Superior temporal gyrus (tissue), 1 donor: Measurements from ENCODE around the gene WIPF1.
"Not testable (repeated sequence)": the region's sequence is repeated elsewhere in the genome, so short reads cannot be mapped to it uniquely, and the experiment has no call there.

ENCODE experiments used
- DNase-seq: peaks from one replicate; pipeline ENCODE4 v3.0.0-alpha.2; 2016; ENCODE audit errors: extremely low spot score

Gene WIPF1

DNA sequence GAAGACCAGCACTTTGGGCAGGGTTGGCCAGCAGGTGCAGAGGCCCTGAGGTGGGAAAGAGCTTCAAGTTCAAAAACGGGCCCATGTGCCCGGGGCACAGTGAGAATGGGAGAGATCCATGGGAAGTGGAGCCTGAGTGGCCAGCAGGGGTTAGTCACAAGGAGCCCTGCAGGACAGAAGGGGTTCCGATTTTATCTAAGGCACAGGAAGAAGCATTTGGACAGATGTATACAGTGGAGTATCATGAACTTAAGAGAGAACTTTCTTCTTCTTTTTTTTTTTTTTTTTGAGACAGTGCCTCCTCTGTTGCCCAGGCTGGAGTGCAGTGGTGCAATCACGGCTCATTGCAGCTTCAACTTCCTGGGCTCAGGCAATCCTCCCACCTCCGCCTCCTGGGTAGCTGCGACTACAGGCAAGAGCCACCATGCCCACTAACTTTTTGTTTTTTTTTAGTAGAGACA, 24.0 kb downstream of the WIPF1 start:
- no peak for DNase-seq

DNA sequence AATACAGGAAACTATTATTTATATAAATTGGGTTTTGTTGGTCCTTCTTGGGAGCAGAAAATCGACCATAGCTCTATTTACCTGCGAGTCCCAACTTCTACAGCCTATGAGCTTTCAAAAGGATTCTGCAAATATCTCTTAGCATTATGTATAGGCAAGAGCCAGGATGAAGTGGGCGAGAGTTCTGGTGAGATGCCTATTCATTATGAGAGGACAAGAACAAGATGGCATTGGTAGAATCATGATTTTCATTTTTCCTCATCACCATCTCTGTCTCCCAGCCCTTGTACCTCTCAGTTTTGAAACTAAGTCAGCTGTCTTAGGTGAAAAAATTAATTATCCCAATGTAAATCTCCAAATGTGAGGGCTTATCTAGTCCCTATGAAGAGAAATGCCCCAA, 25.0 kb downstream of the WIPF1 start:
- DNase-seq = no peak

DNA sequence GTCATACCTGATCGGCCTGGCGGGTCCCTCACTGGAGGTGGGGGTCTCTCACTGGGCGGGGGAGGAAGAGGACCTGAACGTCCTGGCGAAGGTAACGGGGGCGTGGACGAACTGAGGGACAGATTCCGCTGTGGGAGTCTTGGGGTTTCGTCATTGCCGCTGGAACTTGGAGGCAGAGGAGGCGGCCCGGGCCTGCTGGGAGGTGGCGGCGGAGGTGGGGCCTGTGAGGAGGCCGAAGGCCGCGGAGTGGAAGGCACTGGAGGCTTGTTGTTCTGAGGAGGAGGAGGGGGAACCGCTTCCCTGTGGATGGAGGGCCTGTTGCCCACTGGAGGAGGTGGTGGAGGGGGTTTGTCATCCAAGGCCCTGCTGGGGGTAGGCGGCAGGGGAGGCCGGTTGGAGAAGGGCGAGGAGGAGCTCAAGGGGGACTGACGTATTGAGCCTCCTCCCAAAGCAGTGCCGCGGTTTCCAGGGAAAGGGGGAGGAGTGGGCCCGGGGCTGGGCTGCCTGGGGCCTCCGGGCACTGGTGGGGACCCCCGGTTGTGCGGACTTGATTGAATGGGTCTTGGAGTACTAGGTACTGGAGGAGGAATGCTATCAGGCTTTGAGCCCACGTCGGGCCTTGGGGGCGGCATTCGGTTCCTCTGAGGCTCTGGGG, 25.8 kb downstream of the WIPF1 start:
- DNase-seq = no peak

DNA sequence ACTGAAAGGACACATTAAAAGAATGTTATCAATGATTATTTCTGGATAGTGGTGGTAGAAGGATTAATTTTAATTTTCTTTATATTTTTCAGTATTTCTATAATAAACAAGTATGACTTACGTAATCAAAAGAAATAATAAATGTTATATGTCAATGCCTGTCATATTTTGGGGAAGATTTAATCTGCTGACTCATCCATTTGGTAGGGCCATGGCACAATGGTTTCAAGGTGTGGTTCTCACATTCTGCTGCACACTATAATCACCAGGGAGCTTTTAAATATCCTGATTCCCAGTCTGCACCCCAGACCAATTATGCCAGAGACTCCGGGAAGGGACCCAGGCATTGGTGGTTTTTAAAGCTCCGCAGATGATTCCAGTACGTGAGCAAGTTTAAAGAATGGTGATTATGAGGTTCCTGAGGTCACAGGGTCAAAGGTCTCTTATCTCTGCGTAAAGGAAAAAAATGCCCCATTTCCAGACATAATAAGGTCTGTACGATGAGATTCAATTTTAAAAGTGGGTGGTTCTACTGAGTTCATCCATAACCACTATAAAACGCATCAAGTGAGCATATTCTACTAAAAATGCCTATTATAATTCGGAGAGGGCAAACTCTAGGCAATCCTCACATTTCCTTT, 27.2 kb downstream of the WIPF1 start:
- no peak for DNase-seq

DNA sequence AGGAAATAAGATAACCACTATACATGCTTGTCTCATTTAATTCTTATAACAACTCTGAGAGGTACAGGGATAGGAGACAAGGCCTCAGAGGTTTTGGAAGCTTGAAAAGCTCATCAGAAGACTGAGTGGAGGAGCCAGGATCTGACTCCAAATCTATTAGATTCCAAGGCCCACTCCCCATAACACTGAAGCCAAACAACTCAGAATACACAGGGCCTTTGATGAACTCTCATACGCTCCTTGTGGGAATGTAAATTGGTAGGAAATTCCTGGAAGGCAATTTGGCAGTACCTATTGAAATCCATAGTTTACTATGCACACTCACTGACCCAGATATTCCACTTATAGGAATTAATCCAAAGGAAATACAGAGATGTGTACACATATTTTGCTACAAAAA, 27.9 kb downstream of the WIPF1 start:
- DNase-seq = no peak

DNA sequence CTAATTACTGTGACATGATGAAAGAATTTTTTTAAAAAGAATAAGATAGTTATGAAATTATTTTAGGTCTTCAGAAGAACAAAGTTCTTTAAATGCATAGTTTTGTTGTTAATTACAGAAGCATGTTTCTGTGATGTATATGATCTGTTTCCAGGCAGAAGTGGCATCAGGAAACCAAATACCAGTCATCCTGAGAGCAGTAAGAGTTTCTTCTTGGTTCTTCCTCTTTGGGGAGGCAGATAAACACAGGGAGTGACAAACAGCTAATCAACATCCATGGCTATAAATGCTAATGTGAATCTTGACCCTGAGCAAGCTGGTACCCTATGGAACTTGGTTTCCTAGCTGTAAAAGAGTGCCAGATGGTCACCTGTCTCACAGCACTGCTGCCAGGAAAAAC, 29.2 kb downstream of the WIPF1 start:
- no peak for DNase-seq

DNA sequence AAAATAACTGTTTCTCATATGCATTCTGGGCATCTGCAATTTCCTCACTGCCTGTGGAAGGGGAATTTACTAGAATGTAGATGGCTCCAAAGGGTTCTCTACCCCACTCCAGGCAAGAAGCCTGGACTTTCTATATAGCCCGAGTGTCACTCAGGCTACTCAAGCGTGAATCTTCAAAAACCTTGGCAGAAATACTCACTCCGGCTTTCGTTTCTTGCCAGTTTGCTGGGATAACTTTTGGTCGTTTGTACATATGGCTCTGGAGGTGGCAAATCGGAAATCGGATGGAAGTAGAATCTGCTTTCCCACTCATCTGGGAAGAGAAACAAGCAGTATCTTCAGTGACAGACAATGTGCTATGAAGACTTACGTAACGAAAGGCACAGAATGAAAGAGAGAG, 30.7 kb downstream of the WIPF1 start:
- no peak for DNase-seq

DNA sequence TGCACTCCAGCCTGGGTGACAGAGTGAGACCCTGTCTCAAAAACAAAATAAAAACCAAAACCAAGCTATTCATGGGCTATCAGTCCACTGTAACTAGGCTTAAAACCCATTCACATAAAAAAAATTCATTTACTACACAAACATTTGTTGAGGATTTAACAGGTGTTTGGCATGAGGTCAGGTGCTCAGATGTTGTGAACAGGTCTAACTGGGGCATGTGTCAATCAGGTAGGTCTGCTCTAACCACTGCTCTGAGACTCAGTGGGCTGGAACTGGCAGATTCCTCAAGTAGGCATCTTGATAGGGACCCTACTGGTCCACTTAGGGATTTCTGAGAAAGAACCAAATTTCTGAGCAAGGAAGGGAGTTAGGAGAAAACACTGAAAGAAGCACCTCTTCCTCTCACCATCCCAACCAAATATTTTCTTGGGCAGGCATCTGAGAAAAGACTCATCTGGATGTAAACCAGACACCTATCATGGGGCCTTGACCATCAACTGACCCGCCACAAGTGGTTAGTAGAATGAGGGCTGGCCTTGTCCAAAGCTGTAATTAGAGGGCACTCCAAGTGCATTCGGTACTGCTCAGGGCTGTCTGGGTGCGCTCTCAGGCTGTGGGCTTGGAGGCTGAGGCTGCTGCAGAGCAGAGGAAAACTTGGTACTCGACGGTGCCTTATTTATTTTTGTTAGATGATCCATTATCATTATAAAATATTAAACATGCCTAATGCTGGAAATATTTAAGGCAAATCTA, 33.9 kb downstream of the WIPF1 start:
- no peak for DNase-seq

DNA sequence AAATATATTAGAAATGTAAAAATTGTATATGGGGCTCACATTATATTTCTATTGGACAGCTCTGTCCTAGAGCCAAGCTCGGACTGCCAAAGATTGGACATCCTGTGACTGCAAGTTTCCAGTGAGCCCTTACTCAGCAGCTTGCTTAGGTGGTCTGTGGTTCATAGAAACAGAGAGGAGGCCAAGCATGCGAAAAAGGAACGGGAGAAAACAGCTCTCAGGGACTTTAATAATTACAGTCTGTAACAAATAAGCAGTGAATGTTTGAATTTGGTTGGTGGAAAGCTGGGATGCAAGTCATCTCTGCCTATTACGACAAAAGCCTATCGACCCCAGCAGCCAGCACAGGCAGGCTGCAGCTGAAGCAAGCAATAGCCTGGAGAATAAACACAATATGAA, 35.6 kb downstream of the WIPF1 start:
- DNase-seq = no peak

DNA sequence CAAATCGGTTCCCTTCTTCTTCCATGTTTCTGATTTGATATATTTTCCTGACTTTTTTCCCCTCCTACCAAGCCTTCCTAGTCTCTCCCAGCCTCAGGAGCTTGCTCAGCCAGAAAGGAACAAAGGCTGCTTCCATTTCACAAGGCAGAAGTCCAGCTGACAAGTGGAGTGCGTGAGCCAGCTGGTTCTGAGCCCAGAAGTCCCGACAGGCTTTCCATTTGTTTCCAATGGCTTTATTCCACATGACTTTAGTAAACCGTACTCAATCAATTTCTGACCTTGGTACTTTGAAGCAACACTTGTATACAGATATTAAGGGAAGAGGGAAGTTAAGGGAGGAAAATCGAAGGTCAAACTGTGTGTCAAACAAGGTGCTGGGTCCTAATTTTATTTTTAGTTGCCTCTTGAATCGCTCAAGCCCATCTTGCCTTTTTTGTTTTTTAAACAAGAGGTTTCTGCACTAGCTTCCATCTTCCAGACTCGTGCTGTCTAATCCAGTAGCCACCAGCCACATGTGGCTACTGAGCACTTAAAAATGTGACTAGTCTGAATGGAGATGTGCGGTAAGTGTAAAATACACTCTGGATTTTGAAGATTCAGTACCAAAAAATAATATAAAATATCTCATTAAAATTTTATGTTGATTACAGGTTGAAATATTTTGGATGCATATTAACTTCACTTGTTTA, 36.2 kb downstream of the WIPF1 start:
- peak; percentile 97 for DNase-seq

DNA sequence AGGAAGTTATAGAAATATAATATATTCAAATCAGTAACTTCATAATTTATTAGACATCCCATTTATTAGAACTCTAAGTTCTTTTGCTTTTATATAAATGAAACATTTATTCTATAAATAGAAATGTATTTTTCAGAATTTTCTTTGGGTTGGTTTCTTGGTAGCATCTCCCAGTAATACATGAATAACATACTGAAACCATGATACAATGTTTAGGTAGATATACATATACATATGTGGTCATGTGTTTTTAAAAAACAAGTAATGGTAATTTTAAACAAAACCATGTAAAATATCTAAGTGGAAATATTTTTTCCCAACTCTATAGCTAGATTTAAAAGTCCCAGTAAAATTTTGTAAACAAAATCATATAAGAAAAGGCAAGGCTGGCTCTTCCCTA, 36.9 kb downstream of the WIPF1 start:
- no peak for DNase-seq

DNA sequence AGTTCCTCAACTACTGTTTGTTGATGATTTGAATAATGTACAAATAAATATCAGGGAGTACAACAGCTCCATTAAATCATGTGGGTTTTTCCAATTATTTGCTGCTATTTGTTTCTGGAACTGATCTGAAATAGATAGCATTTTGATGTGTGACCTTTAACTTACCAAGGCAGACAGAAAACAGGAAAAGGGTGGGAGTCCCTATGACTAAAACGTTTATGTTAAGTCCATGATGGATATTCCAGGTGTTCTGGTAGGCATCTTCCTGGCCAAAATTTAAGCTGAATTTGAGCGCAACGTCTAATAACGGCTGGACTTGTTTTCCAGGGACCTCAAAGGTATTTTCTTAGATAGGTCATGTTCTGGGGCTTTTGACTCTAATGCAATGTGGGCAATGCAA, 41.6 kb downstream of the WIPF1 start:
- no peak for DNase-seq

DNA sequence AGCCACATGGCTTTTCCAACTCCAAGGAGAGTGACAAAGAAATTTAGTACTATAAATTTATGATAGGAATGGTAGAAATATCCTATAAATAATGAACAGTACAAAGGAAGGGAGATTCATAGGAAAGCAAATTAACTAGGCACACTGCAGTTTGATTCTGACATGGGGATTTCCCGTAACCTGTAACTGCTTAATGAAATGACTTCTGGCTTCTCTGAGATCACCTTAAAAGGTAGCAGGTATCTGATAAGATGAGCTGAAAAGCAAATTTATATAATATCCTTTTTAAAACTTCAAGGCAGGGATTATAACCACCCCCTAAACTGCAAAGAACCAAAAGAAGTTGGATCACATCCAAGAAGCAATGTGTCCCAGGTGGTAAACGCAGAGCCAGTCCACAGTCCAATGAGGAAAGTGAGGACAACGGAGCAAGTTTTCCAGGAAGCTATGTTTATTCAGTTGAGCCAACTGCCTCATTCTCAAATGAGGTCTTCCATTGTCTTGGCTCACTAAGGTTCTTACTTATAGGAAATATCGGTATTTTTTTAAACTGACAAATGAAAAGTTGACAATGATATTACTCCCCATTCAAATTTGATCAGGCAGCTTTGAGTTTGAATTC, 43.0 kb downstream of the WIPF1 start:
- DNase-seq = no peak

DNA sequence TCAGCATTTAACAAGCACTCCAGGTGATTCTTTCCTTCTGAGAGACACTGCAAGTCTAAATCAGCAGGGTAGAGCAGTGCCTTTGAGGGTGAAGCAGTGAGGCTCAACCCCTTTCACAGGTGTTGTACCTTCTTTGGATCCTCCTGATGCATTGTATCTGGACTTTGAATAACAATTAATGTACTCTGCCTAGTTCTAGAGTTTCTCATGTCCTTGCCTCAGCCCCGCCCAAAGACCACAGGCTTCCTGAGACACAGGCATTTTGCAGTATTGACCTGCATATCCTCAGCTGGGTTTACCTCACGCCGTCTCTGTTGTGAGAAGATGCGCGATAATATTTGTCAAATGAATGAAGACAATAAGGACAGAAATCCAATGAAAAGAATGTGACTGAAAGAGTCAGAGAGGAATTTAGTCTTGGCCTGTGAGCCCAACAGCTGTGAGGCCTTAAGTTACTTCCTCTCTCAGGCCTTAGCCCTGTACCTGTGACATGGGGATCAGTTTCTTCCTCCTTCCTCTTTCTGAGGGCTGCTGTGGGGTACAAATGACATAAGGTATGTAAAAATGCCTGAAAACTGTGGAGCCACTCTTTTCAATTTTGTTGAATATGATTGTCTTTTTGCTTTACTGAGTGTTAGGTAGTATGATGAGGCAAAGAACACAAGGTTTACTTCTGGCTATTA, 43.7 kb downstream of the WIPF1 start:
- DNase-seq = no peak

DNA sequence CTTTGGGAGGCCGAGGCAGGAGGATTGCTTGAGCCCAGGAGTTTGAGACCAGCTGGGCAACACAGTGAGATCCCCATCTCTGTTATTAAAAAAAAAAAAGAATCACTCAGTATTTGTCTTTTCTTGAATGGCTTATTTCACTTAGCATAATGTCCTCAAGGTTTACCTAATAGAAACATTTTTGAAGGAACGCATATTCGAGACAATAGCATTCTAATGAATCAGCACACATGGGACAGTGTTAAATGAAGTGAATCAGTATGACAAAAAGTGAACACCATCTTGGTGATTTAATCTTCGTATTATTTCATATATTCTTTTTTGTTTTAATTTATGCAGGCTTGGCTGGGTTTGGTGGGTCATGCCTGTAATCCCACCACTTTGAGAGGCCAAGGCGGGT, 44.7 kb downstream of the WIPF1 start:
- no peak for DNase-seq

DNA sequence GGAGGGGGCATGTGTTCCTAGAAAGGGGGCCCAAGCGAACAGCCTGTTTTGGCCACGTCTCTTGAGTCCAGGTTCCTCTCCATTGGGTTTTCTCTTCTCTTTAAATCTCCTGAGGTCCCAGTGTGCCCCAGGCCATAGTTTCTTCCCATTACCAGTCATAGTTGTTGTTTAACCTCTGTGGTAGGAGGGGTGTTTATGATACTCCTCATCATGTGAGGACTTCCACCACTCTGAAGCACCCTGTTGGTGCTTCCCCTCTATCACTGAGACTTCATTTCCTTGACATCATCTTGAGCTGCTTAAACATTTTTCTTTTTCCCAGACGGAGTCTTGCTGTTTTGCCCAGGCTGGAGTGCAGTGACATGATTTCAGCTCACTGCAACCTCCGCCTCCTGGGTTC, 45.9 kb downstream of the WIPF1 start:
- DNase-seq = no peak

DNA sequence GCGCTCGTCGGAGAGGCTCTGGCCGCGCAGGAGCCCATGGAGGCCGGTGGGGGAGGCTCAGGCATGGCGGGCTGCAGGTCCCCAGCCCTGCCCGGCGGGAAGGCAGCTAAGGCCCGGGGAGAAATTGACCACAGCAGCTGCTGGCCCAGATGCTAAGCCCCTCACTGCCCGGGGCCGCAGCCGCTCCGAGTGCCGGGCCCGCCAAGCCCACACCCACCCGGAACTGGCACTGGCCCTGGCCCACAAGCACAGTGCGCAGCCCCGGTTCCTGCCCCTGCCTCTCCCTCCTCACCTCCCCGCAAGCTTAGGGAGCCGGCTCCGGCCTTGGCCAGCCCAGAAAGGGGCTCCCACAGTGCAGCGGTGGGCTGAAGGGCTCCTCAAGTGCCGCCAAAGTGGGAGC, 49.0 kb downstream of the WIPF1 start:
- DNase-seq = not testable (repeated sequence)

DNA sequence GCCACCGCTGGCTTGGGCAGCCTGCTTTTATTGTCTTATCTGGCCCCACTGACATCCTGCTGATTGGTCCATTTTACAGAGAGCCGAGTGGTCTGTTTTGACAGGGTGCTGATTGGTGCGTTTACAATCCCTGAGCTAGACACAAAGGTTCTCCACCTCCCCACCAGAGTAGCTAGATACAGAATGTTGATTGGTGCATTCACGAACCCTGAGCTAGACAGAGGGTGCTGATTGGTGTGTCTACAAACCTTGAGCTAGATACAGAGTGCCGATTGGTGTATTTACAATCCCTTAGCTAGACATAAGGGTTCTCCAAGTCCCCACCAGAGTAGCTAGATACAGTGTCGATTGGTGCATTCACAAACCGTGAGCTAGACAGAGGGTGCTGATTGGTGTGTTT, 49.6 kb downstream of the WIPF1 start:
- DNase-seq = not testable (repeated sequence)

DNA sequence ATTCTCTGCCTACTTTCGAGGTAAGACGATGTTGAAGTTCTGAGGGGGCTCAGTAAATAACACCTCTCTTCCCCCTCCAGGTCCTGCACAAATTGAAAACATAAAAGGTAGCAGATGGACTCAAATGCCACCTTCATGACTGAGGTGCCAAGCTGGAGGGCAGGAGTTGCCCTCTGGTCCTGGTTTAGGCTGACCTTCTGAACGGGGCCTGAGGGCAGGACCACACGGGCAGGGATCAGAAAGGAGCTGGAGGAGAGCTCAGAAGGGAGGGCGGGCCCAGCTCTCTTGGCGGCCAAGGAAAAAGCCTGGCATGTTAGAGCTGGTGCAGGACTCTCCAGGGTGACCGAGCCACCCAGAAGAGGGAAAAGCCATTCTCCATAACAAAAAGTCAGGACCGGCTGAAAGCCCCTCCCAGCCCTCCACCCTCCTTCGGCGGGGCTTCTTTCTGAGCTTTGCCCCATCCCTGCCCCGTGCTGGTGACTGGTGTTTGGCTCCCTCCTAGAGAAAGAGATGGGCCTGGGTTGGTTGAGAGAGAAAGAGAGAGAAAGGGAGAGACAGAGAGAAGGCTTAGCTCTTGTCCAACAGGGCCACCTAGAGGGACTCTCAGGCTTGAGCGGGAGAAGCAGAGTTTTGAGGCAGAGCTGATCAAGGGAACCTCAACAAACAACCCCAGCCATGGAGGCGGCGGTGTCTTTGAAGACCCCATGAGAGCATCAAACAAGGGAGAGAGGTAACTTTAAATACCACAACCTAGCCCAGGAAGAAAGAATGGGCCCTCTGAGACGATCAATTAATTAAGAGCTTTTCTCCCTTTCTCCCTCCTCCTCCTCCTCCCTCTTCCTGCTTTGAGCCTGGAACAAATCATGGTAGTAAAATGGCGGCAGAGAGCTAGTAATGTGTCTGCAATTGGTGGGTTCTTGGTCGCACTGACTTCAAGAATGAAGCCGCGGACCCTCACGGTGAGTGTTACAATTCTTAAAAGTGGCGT, 50.8 kb downstream of the WIPF1 start:
- DNase-seq = peak; percentile 74

DNA sequence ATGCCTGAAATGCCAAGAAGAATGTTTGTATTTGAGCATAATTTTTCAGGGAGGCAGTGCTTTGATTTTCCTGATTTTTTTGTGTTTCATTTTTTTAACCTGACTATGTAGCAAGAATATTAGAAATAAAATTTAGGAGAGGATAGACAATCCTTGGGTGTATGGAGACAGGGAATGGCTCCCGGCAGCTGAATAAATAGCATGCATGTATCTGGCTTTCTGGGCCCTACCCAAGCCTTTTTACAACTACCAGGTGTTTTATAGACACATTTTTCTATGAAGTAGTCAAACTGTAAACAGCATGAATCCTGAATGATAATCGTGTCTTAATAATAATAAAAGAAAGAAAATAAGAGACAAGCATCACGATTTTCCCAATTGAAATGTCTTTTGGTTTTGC, 52.4 kb downstream of the WIPF1 start:
- DNase-seq = no peak
